ENCODE data around the gene NUP107.

DNA sequence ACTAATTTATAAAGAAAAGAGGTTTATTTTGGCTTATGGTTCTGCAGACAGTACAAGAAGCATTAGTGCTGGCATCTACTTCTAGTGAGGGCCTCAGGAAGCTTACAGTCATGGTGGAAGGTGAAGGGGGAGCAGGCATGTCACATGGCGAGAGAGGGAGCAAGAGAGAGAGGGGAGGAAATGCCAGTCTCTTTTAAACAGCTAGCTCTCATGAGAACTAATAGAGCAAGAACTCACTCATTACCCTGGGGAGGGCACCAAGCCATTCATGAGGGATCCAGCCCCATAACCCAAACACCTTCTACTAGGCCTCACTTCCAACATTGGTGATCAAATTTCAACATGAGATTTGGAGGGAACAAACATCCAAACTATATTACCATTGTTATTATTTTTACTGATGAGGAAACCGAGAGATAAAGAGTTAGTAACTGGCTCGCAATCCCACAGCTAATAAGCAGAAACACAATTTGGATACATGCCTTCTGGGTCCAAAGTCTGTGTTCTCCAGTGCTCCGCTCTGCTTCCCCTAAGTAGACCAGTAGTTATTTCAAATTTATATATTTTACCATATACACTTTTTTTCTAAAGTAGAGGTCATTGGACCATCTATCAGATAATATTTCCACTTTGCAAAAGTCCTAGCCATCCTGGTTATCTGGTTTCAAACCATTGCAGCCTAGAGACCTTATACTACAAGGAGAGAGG lies 68.9 kb downstream of the NUP107 start:
- TF ChIP-seq, protein P1, sequence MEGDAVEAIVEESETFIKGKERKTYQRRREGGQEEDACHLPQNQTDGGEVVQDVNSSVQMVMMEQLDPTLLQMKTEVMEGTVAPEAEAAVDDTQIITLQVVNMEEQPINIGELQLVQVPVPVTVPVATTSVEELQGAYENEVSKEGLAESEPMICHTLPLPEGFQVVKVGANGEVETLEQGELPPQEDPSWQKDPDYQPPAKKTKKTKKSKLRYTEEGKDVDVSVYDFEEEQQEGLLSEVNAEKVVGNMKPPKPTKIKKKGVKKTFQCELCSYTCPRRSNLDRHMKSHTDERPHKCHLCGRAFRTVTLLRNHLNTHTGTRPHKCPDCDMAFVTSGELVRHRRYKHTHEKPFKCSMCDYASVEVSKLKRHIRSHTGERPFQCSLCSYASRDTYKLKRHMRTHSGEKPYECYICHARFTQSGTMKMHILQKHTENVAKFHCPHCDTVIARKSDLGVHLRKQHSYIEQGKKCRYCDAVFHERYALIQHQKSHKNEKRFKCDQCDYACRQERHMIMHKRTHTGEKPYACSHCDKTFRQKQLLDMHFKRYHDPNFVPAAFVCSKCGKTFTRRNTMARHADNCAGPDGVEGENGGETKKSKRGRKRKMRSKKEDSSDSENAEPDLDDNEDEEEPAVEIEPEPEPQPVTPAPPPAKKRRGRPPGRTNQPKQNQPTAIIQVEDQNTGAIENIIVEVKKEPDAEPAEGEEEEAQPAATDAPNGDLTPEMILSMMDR (IDR thresholded peaks at IDR 0.05; ENCODE audit: low read depth, low read length, poor library complexity, severe bottlenecking), result no peak
- no peak for TF ChIP-seq EZH2phosphoT487 (IDR thresholded peaks at IDR 0.05; ENCODE audit: borderline replicate concordance, low read length)

All from DOHH2 (cell line).